Measurements from ENCODE around the gene LRRC43. TPM values are rescaled to one million over a fixed set of nuclear protein-coding genes. Genes with fewer than 3 reads are reported as not detected.
A peak's percentile ranks its signal among the peaks of the same experiment; 100 is the strongest.

Gene LRRC43
- total and polyA plus RNA-seq, 5 experiments from 2014 or later: 0.29 TPM; not detected in 4

GRCh38 chr12:122185494-122186082 is 2.7 kb downstream of the LRRC43 start:
- H3K4me1 Mint-ChIP-seq: peaks cover 4 to 17% (median 15%) of the 10 kb centered on the region in 4 donors
- POLR2A ChIA-PET: no interaction called here
- H3K4me3 Mint-ChIP-seq: no peak overlapping the region
- H3K36me3 Mint-ChIP-seq: no peaks in the 10 kb centered on the region
- peaks cover 0 to 14% (median 3%) of the 10 kb centered on the region in 5 donors for H3K27me3 Mint-ChIP-seq
- H3K9me3 Mint-ChIP-seq: no peaks in the 10 kb centered on the region
- no peak overlapping the region for H3K27ac Mint-ChIP-seq
- DNase-seq (no peak), ATAC-seq (no peak)

DNA sequence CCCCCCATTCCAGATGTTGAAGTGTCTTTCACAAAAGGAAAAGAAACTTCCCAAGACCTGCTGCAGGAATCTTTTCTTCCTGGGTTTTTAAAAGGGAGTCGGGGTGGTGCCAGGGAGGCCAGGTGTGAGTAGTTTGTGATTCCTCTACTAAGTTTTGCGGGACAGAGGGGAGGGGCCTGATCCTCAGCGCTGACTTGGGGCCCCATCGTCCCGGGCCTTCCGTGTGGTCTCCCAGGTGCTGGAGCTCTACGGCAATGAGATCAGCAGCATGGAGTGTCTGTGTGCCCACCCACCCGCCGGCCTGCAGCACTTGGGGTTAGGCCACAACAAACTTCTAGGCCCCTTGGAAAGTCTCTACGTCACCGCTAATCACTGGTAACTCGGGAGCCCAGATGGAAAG is 4.5 kb downstream of the LRRC43 start:
- Mint-ChIP-seq H3K27me3 (peaks cover 0 to 11% (median 5%) of the 10 kb centered on the region in 5 donors), H3K36me3 (no peaks in the 10 kb centered on the region), H3K4me3 (no peak overlapping the region), H3K27ac (no peak overlapping the region), H3K9me3 (no peaks in the 10 kb centered on the region), H3K4me1 (peaks cover 6 to 21% (median 19%) of the 10 kb centered on the region in 4 donors)
- POLR2A ChIA-PET: no interaction called here
- ATAC-seq: no peak
- DNase-seq: no peak

DNA sequence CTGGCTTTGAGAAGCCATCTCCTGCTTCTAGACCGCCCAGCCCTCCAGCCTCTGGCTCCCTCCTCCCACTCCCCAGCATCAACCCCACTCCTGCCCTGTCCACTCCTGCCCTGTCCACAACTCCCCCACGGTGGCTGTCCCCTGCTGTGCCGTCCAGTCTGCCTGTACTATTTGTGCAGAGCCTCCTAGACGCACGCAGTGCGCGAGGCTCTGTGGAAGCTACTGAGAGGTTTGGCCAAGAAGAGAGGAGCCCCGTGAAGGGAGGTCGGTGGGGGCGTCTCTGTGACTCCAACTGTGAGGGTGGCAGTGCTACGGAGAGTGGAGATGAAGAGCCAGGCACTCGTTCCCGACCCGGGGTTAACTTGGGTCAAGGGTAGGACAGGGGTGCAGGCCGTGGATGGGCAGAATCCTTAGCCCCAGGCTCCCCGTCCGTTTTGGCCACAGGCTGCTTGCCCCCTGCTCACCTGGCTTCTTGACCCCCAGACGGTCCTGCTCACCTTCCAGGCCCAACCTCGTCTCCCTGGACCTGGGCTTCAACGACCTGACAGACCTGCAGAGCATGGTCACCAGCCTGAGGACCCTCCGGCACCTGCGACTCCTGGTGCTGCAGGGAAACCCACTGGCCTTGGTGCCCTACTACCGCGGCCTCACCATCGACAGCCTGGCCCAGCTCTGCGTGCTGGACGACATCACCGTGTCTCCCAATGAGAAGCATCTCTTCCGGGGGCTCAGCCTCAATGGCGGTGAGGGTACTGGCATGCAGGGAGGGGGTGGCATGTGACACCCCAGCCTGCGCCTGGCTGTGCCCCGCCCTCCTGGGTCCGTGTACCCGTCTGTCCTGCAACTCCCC is 6.9 kb downstream of the LRRC43 start:
- DNase-seq (no peak), ATAC-seq (no peak)
- peaks cover 0 to 4% (median 0%) of the 10 kb centered on the region in 5 donors for H3K27me3 Mint-ChIP-seq
- peaks cover 2 to 7% (median 5%) of the 10 kb centered on the region in 4 donors for H3K4me1 Mint-ChIP-seq
- H3K36me3 Mint-ChIP-seq: peaks cover 0 to 4% (median under 1%) of the 10 kb centered on the region in 3 donors
- POLR2A ChIA-PET: no interaction called here
- H3K27ac Mint-ChIP-seq: peak overlapping the region in 1 of 10 donors; percentile 83
- H3K9me3 Mint-ChIP-seq: peaks cover 0 to 3% (median 0%) of the 10 kb centered on the region in 9 donors
- no peak overlapping the region for H3K4me3 Mint-ChIP-seq

- peaks cover 2 to 7% (median 4%) of the 10 kb centered on the region in 4 donors for H3K4me1 Mint-ChIP-seq
- ATAC-seq (peak; percentile 85 to 89), DNase-seq (peak; percentile 36 to 82 (median 65))
- H3K27me3 Mint-ChIP-seq: peaks cover 0 to 4% (median 0%) of the 10 kb centered on the region in 5 donors
- POLR2A ChIA-PET: interaction anchor here (0.6 kb wide), 1 partner anchor 13 kb away, joined by 3 read pairs; the partner anchor contains the start of gene B3GNT4
- no peak overlapping the region for H3K4me3 Mint-ChIP-seq
- peaks cover 0 to 15% (median 0%) of the 10 kb centered on the region in 9 donors for H3K9me3 Mint-ChIP-seq
- peaks cover 0 to 13% (median 7%) of the 10 kb centered on the region in 3 donors for H3K36me3 Mint-ChIP-seq
- no peak overlapping the region for H3K27ac Mint-ChIP-seq
Observed at GRCh38 chr12:122190842-122191668, 8.1 kb downstream of the LRRC43 start.

GRCh38 chr12:122192441-122192840 is 9.5 kb downstream of the LRRC43 start:
- ATAC-seq (no peak), DNase-seq (no peak)
- Mint-ChIP-seq H3K27ac (no peak overlapping the region), H3K4me3 (no peak overlapping the region), H3K4me1 (peaks cover 3 to 7% (median 4%) of the 10 kb centered on the region in 4 donors), H3K9me3 (peaks cover 0 to 16% (median 0%) of the 10 kb centered on the region in 9 donors), H3K36me3 (peaks cover 0 to 14% (median 7%) of the 10 kb centered on the region in 3 donors), H3K27me3 (peaks cover 1 to 8% (median 5%) of the 10 kb centered on the region in 5 donors)
- POLR2A ChIA-PET: interaction anchor here (0.6 kb wide), 1 partner anchor 235 kb away, joined by 3 read pairs; no protein-coding TSS in a partner anchor

DNA sequence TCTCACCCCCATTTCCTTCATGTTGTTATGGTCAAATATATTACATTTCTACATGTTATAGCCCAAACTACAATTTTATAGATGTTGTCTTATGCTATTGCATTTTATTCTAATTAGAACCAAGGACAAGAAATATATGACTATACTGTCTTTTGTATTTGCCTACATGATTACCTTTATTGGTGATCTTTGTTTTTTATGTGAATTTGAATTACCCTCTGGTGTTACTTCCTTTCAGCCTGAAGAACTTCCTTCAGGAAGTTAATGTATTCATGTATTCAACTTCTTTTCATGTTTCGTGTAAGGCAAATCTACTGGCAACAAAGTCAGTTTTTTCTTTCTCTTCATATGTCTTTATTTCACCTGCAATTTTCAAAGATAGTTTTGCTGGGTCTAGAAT is 11.9 kb downstream of the LRRC43 start:
- peaks cover 0 to 16% (median 0%) of the 10 kb centered on the region in 9 donors for H3K9me3 Mint-ChIP-seq
- H3K36me3 Mint-ChIP-seq: peaks cover 0 to 14% (median 7%) of the 10 kb centered on the region in 3 donors
- no peak overlapping the region for H3K27ac Mint-ChIP-seq
- H3K4me3 Mint-ChIP-seq: no peak overlapping the region
- DNase-seq (no peak), ATAC-seq (no peak)
- peaks cover 7 to 23% (median 12%) of the 10 kb centered on the region in 5 donors for H3K27me3 Mint-ChIP-seq
- H3K4me1 Mint-ChIP-seq: peaks cover 4 to 7% (median 5%) of the 10 kb centered on the region in 4 donors
- POLR2A ChIA-PET: no interaction called here

GRCh38 chr12:122195405-122195804 is 12.5 kb downstream of the LRRC43 start:
- Mint-ChIP-seq H3K27me3 (peaks cover 7 to 28% (median 12%) of the 10 kb centered on the region in 5 donors), H3K4me3 (no peak overlapping the region), H3K9me3 (peaks cover 0 to 16% (median 0%) of the 10 kb centered on the region in 9 donors), H3K27ac (no peak overlapping the region), H3K4me1 (peaks cover 4 to 7% (median 5%) of the 10 kb centered on the region in 4 donors), H3K36me3 (peaks cover 0 to 14% (median 7%) of the 10 kb centered on the region in 3 donors)
- DNase-seq: no peak
- POLR2A ChIA-PET: interaction anchor here (0.7 kb wide), 1 partner anchor 9 kb away, joined by 5 read pairs; no protein-coding TSS in a partner anchor
- no peak for ATAC-seq

GRCh38 chr12:122197612-122197966 is 14.7 kb downstream of the LRRC43 start:
- no peak overlapping the region for H3K27ac Mint-ChIP-seq
- ATAC-seq (no peak), DNase-seq (no peak)
- peaks cover 0 to 16% (median 0%) of the 10 kb centered on the region in 9 donors for H3K9me3 Mint-ChIP-seq
- H3K27me3 Mint-ChIP-seq: peaks cover 4 to 38% (median 8%) of the 10 kb centered on the region in 5 donors
- POLR2A ChIA-PET: no interaction called here
- H3K36me3 Mint-ChIP-seq: peaks cover 0 to 14% (median 7%) of the 10 kb centered on the region in 3 donors
- H3K4me1 Mint-ChIP-seq: peaks cover 0 to 4% (median 3%) of the 10 kb centered on the region in 4 donors
- H3K4me3 Mint-ChIP-seq: no peak overlapping the region

- DNase-seq (no peak), ATAC-seq (no peak)
- H3K36me3 Mint-ChIP-seq: peaks cover 0 to 11% (median 7%) of the 10 kb centered on the region in 3 donors
- peaks cover 4 to 38% (median 10%) of the 10 kb centered on the region in 5 donors for H3K27me3 Mint-ChIP-seq
- H3K4me1 Mint-ChIP-seq: peaks cover 4 to 12% (median 7%) of the 10 kb centered on the region in 4 donors
- H3K4me3 Mint-ChIP-seq: no peak overlapping the region
- H3K9me3 Mint-ChIP-seq: peaks cover 0 to 14% (median 0%) of the 10 kb centered on the region in 9 donors
- POLR2A ChIA-PET: no interaction called here
- H3K27ac Mint-ChIP-seq: no peak overlapping the region
Observed at GRCh38 chr12:122199484-122200355, 16.8 kb downstream of the LRRC43 start.

DNA sequence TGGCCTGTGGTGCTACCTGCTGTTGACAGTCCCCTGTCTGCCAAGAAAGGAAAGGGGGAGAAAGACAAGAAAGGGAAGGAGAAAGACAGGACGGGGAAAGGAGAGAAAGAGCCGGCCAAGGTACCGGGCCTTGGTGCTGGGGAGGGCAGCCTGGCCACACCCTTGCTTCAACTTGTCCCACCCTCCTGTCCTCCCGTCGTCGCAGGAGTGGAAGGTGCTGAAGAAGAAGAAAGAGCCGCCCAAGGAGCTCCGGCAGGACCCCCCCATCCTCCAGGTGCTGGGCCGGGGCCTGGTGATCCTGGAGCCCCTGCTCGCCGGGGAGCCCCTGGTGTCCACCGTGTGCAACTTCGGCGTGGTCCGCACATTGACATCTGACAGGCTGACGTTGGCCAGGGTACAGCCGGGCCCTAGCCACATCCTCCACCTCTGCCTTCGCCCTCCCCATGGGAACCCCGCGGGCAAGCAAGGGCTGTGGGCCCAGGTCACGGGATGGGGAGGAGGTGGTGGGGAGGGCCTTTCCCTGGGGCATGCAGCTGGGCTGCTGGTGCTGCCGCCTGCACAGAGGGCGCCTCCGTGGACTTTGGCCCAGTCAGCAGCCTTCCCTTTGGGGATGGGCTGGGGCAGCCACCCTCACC is 17.7 kb downstream of the LRRC43 start:
- no peak for ATAC-seq
- no peak overlapping the region for H3K4me3 Mint-ChIP-seq
- H3K9me3 Mint-ChIP-seq: peaks cover 0 to 5% (median 0%) of the 10 kb centered on the region in 9 donors
- no peak for DNase-seq
- POLR2A ChIA-PET: no interaction called here
- no peak overlapping the region for H3K27ac Mint-ChIP-seq
- H3K4me1 Mint-ChIP-seq: peaks cover 10 to 17% (median 12%) of the 10 kb centered on the region in 4 donors
- H3K27me3 Mint-ChIP-seq: peaks cover 4 to 39% (median 13%) of the 10 kb centered on the region in 5 donors
- peaks cover 0 to 5% (median 2%) of the 10 kb centered on the region in 3 donors for H3K36me3 Mint-ChIP-seq

DNA sequence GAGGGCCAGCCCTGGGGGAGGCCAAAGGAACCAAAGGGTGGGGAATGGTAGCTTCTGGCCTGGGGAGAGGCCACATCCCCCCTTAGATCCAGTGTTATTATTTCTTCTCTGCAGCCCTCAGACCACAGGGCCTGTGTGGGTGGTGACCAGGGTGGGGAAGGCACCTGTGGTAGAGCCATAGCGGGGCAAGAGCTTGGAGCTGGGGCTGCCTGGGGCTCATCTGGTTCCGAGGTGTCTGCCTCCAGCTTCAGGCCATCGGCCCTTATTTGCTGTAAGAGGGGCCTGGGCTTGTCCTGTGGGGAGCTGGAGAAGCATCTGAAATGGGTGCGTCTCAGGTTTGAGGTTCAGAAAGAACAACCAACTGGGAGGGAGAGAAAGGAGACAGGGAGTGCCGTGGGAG is 18.5 kb downstream of the LRRC43 start:
- Mint-ChIP-seq H3K4me1 (peaks cover 10 to 17% (median 13%) of the 10 kb centered on the region in 4 donors), H3K27me3 (peaks cover 4 to 39% (median 13%) of the 10 kb centered on the region in 5 donors), H3K4me3 (peak overlapping the region in 1 of 10 donors; percentile 24), H3K36me3 (no peaks in the 10 kb centered on the region), H3K27ac (peak overlapping the region in 1 of 10 donors; percentile 70), H3K9me3 (no peaks in the 10 kb centered on the region)
- no peak for DNase-seq
- POLR2A ChIA-PET: no interaction called here
- no peak for ATAC-seq
